ENCODE measurements around the gene OR10Z1.

GRCh38 chr1:158654571-158654970 lies 49.5 kb downstream of the OR10Z1 start:
- TF ChIP-seq MEIS1 (CRISPR knock-in tag; IDR thresholded peaks at IDR 0.05; ENCODE audit: borderline replicate concordance) (no peak), BRF2 (CRISPR knock-in tag; IDR thresholded peaks at IDR 0.05) (no peak), ZNF570 (CRISPR knock-in tag; IDR thresholded peaks at IDR 0.05; ENCODE audit: borderline replicate concordance) (no peak), CTCF (CRISPR knock-in tag; IDR thresholded peaks at IDR 0.05) (no peak), ZNF264 (CRISPR knock-in tag; IDR thresholded peaks at IDR 0.05) (no peak), JUN (CRISPR knock-in tag; IDR thresholded peaks at IDR 0.05) (no peak), MAFF (IDR thresholded peaks at IDR 0.05; ENCODE audit: low read depth, low read length) (no peak), KAT8 (CRISPR knock-in tag; IDR thresholded peaks at IDR 0.05) (no peak), BCL3 (CRISPR knock-in tag; IDR thresholded peaks at IDR 0.05) (no peak), SP1 (IDR thresholded peaks at IDR 0.05) (no peak), SP1 (CRISPR knock-in tag; IDR thresholded peaks at IDR 0.05) (no peak), CREM (IDR thresholded peaks at IDR 0.05) (no peak), CREM (CRISPR knock-in tag; IDR thresholded peaks at IDR 0.05) (no peak), DNMT1 (CRISPR knock-in tag; IDR thresholded peaks at IDR 0.05) (no peak), RAD21 (CRISPR knock-in tag; IDR thresholded peaks at IDR 0.05) (no peak), POLR2AphosphoS5 (IDR thresholded peaks at IDR 0.05; ENCODE audit: low read depth, low read length) (no peak)

All from HepG2 (cell line).